ENCODE results near the gene PER3.

- TF ChIP-seq EZH2 (IDR thresholded peaks at IDR 0.05; ENCODE audit: borderline replicate concordance) (no peak), CTCF (IDR thresholded peaks at IDR 0.05; ENCODE audit: poor library complexity) (no peak), EZH2phosphoT487 (IDR thresholded peaks at IDR 0.05; ENCODE audit: low read depth, severe bottlenecking, unreplicated experiment) (no peak)
These were observed 73.9 kb downstream of the PER3 start for GRCh38 chr1:7857985-7858384.
